Transverse colon (tissue), 4 donors: Measurements from ENCODE around the gene RIPK3.

Source experiments
- CTCF ChIP-seq, 5 experiments: fragments of 200-600 bp in 3 of 5; fragments of 450-650 bp in 2 of 5; sonication (generic) in 3 of 5; IDR thresholded peaks; 1 replicate in 2 of 5; 2 replicates in 3 of 5; pipeline ENCODE4 v1.5.1; 2016 to 2017; ENCODE audit warnings: antibody characterized with exemption in 5 of 5, inconsistent platforms in 3 of 5, mild to moderate bottlenecking in 2 of 5, moderate library complexity in 1 of 5
- EP300 ChIP-seq: sonication (generic); formaldehyde crosslinking; IDR thresholded peaks from one replicate; pipeline ENCODE4 v1.6.1; 2017; ENCODE audit warnings: antibody characterized with exemption, low read depth
- POLR2A ChIP-seq: fragments of 450-650 bp; IDR thresholded peaks from one replicate; pipeline ENCODE4 v1.6.1; 2016; ENCODE audit warnings: antibody characterized with exemption, mild to moderate bottlenecking, moderate library complexity
- POLR2AphosphoS5 ChIP-seq, 3 donors: sonication (generic); formaldehyde crosslinking; IDR thresholded peaks; one replicate each; pipeline ENCODE4 v1.6.1; 2016; ENCODE audit warnings: antibody characterized with exemption in 3 of 3

- TF ChIP-seq EP300 (peak; percentile 4), CTCF (IDR thresholded peaks at IDR 0.05) (no peak), POLR2A (no peak), POLR2AphosphoS5 (IDR thresholded peaks at IDR 0.05) (no peak)
Measured at GRCh38 chr14:24367514-24368211, 27.9 kb upstream of the RIPK3 start, which contains the start of gene NFATC4.
